Astrocyte (in vitro differentiated cells and primary cell): Measurements from ENCODE around the gene SRP9.

Source experiments
- EZH2 ChIP-seq: IDR thresholded peaks from 2 replicates; pipeline ENCODE4 v1.6.1; 2012; ENCODE audit warnings: mild to moderate bottlenecking, low read length, inconsistent platforms; ENCODE audit not compliant: insufficient read depth
- TF ChIP-seq, protein P1 (sequence below): IDR thresholded peaks from 2 replicates; pipeline ENCODE4 v1.5.1; 2011; ENCODE audit warnings: low read depth, mild to moderate bottlenecking, inconsistent platforms, low read length, moderate library complexity; ENCODE audit not compliant: insufficient read depth

DNA sequence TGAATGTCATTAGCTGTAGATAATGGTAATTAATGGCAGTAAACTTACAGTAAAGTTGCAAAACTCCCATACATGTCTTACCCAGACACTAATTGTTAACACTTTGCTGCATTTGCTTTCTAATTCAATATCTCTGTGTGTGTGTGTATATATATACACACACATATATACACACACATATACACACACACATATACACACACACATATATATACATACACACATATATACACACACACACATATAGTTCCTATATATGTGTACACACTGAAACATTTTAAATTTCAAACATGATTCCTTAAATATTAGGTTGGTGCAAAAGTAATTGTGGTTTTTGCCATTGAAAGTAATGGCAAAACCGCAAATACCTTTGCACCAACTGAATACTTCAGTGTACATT lies 28.6 kb downstream of the SRP9 start:
- TF ChIP-seq EZH2: no peak
- TF ChIP-seq, protein P1, sequence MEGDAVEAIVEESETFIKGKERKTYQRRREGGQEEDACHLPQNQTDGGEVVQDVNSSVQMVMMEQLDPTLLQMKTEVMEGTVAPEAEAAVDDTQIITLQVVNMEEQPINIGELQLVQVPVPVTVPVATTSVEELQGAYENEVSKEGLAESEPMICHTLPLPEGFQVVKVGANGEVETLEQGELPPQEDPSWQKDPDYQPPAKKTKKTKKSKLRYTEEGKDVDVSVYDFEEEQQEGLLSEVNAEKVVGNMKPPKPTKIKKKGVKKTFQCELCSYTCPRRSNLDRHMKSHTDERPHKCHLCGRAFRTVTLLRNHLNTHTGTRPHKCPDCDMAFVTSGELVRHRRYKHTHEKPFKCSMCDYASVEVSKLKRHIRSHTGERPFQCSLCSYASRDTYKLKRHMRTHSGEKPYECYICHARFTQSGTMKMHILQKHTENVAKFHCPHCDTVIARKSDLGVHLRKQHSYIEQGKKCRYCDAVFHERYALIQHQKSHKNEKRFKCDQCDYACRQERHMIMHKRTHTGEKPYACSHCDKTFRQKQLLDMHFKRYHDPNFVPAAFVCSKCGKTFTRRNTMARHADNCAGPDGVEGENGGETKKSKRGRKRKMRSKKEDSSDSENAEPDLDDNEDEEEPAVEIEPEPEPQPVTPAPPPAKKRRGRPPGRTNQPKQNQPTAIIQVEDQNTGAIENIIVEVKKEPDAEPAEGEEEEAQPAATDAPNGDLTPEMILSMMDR: no peak
